Nephron progenitor cell (in vitro differentiated cells): Measurements from ENCODE around the gene HTR3C.
A peak's percentile ranks its signal among the peaks of the same experiment; 100 is the strongest.
"Not testable (repeated sequence)": the region's sequence is repeated elsewhere in the genome, so short reads cannot be mapped to it uniquely, and the experiment has no call there.

Experiments used
- DNase-seq: peaks from one replicate; pipeline ENCODE4 v3.0.0; 2021
- H3K27ac Mint-ChIP-seq: 2 replicates; pipeline ENCODE4 v1.8.0; 2021; ENCODE audit warnings: mild to moderate bottlenecking, moderate library complexity, mixed read lengths
- H3K27me3 Mint-ChIP-seq: 2 replicates; pipeline ENCODE4 v1.8.0; 2021; ENCODE audit warnings: mild to moderate bottlenecking, low read depth, mixed read lengths; ENCODE audit not compliant: poor library complexity
- H3K36me3 Mint-ChIP-seq: 2 replicates; pipeline ENCODE4 v1.8.0; 2021; ENCODE audit warnings: low read depth, mixed read lengths
- H3K4me1 Mint-ChIP-seq: 2 replicates; pipeline ENCODE4 v1.8.0; 2021; ENCODE audit warnings: mixed read lengths
- H3K4me3 Mint-ChIP-seq: 2 replicates; pipeline ENCODE4 v1.8.0; 2021; ENCODE audit warnings: mild to moderate bottlenecking, moderate library complexity, mixed read lengths
- H3K9me3 Mint-ChIP-seq: 2 replicates; pipeline ENCODE4 v1.8.0; 2021; ENCODE audit warnings: mild to moderate bottlenecking, moderate library complexity, mixed read lengths
- CTCF ChIP-seq: fragments of 200-600 bp; sonication (generic); IDR thresholded peaks from 2 replicates; pipeline ENCODE4 v1.5.0; 2021; ENCODE audit warnings: antibody characterized with exemption

Gene HTR3C

GRCh38 chr3:184052767-184053166, at the start of gene HTR3C:
Gene HTR3C (plus strand): TSS chr3:184053047. CDS start chr3:184053081, 34 bp downstream.
- H3K36me3 Mint-ChIP-seq = no peaks in the 10 kb centered on the region
- DNase-seq = no peak
- peaks cover 25% of the 10 kb centered on the region for H3K27me3 Mint-ChIP-seq

GRCh38 chr3:184003187-184003967, 49.5 kb upstream of the HTR3C start:
- TF ChIP-seq CTCF = no peak
- no peaks in the 10 kb centered on the region for H3K27me3 Mint-ChIP-seq
- DNase-seq = no peak
- no peaks in the 10 kb centered on the region for H3K9me3 Mint-ChIP-seq
- peak overlapping the region; percentile 34 for H3K27ac Mint-ChIP-seq
- H3K36me3 Mint-ChIP-seq = peaks cover 26% of the 10 kb centered on the region
- H3K4me3 Mint-ChIP-seq = no peak overlapping the region
- peaks cover 20% of the 10 kb centered on the region for H3K4me1 Mint-ChIP-seq

More at GRCh38 chr3:184052767-184053166, at the start of gene HTR3C:
- H3K27ac Mint-ChIP-seq = no peak within 1 kb of the TSS
- peaks cover 4% of the 10 kb centered on the region for H3K4me1 Mint-ChIP-seq
- H3K4me3 Mint-ChIP-seq = no peak within 1 kb of the TSS
- H3K9me3 Mint-ChIP-seq = no peaks in the 10 kb centered on the region
- TF ChIP-seq CTCF = no peak

GRCh38 chr3:184004476-184004875, 48.4 kb upstream of the HTR3C start:
- no peak for TF ChIP-seq CTCF
- no peaks in the 10 kb centered on the region for H3K9me3 Mint-ChIP-seq
- H3K27me3 Mint-ChIP-seq = no peaks in the 10 kb centered on the region
- H3K27ac Mint-ChIP-seq = no peak overlapping the region
- peaks cover 32% of the 10 kb centered on the region for H3K36me3 Mint-ChIP-seq
- no peak for DNase-seq
- H3K4me1 Mint-ChIP-seq = peaks cover 20% of the 10 kb centered on the region
- H3K4me3 Mint-ChIP-seq = no peak overlapping the region

GRCh38 chr3:184005941-184006507, 46.8 kb upstream of the HTR3C start:
- DNase-seq = no peak
- no peaks in the 10 kb centered on the region for H3K27me3 Mint-ChIP-seq
- peaks cover 20% of the 10 kb centered on the region for H3K4me1 Mint-ChIP-seq
- H3K27ac Mint-ChIP-seq = peak overlapping the region; percentile 23
- H3K36me3 Mint-ChIP-seq = peaks cover 38% of the 10 kb centered on the region
- H3K4me3 Mint-ChIP-seq = no peak overlapping the region
- no peak for TF ChIP-seq CTCF
- no peaks in the 10 kb centered on the region for H3K9me3 Mint-ChIP-seq

- not testable (repeated sequence) for H3K9me3 Mint-ChIP-seq, DNase-seq, H3K27ac Mint-ChIP-seq, H3K27me3 Mint-ChIP-seq, H3K4me3 Mint-ChIP-seq
- H3K4me1 Mint-ChIP-seq = peaks cover 20% of the 10 kb centered on the region
- H3K36me3 Mint-ChIP-seq = peaks cover 51% of the 10 kb centered on the region
These were observed 45.6 kb upstream of the HTR3C start for GRCh38 chr3:184007143-184007813.

- H3K9me3 Mint-ChIP-seq = no peaks in the 10 kb centered on the region
- peaks cover 53% of the 10 kb centered on the region for H3K36me3 Mint-ChIP-seq
- H3K27me3 Mint-ChIP-seq = no peaks in the 10 kb centered on the region
- no peak for TF ChIP-seq CTCF
- no peak for DNase-seq
- peaks cover 17% of the 10 kb centered on the region for H3K4me1 Mint-ChIP-seq
- H3K27ac Mint-ChIP-seq = peak overlapping the region; percentile 7
- no peak overlapping the region for H3K4me3 Mint-ChIP-seq
These were observed 44.7 kb upstream of the HTR3C start for GRCh38 chr3:184008161-184008560.
